HG03571 (cell line): ENCODE measurements around the gene WDR88.
"Not testable (repeated sequence)": the region's sequence is repeated elsewhere in the genome, so short reads cannot be mapped to it uniquely, and the experiment has no call there.

Experiments used
- ATAC-seq: cut with Tn5 transposase; IDR thresholded peaks from one replicate; pipeline ENCODE4 v1.9.1; 2021; ENCODE audit not compliant: unreplicated experiment

WDR88 gene

DNA sequence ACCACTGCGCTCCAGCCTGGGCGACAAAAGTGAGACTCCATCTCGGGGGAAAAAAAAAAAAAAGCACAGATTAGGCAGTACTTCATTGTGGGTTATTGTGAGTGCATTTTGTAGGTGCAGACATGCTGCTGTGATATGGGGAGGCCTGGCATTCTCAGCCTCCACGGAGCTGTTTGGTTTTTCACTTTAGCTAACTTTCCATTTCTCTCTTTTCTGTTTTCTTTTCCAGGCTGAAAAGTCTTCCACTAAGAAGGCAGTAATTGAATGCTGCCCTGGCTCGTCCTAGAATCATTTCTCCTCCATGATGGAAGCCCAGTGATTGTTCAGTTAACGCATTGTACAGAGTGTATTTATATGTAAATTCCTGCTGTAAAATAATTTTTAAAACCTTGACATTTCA lies 2.0 kb upstream of the WDR88 start:
- ATAC-seq, result no peak

DNA sequence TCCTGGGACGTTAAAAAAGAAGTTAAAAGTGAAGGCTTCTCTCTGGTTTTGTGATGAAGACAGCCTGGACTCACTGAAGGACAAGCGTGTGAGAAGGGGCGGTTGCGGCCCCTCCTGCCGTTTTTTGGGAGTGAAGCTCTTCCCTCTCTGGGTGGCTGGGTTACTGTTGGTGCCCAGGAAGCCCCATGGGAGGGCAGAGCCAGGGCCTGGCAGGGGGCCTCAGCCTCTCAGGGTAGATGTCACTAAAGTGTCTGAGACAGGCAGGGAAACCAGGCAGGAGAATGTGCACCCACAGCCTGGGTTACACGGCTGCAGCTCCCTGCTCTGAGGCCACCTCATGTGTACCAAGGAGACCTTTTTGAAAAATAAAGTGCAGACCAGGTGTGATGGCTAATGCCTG lies 1.5 kb upstream of the WDR88 start:
- ATAC-seq, result no peak

DNA sequence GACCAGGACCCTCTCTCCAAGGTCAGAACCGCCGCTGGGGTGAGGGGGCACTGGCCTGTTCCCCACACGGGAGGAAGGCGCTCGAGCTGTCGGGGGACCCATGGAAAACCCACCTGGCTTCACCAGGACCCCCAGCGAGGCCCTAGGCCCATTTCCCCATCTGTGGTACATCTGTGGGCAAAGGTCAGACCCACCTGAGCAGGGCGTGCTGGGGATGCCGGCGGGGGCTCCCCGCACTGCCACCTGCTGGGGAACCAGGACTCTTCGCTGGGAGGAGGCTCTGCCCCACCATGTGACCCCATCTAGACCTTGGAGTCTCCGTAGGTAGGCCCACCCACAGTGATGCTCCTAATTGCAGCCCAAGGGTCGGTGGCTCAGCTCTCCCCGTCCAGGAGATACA lies 511 bp downstream of the WDR88 start:
- ATAC-seq, result no peak

DNA sequence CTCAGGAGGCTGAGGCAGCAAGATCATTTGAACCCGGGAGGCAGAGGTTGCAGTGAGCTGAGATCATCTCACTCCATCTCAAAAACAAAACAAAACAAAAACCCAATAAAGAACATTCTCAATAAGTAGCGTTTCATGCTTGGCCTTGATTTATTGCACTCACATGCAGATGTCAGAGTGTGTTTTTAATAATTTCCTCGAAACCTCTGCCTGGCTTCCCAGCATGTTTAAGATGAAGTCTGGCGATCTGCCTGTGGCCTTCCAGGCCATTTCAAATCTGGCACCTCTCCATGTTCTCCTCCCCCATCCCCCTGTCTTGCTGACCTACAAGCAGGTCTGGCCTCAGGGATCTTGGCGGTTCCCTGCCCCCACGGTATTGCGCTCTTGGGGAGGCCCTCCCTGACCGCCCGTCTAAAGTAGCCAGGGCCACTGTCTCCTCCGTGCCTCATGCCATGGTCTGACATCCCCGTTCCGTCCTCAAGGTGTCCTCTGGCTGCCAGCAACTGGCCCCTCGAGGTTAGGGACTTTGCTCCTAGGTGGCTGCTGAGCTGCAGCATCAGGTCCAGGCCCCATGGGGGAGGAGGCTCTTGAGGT lies 1.6 kb downstream of the WDR88 start:
- no peak for ATAC-seq

DNA sequence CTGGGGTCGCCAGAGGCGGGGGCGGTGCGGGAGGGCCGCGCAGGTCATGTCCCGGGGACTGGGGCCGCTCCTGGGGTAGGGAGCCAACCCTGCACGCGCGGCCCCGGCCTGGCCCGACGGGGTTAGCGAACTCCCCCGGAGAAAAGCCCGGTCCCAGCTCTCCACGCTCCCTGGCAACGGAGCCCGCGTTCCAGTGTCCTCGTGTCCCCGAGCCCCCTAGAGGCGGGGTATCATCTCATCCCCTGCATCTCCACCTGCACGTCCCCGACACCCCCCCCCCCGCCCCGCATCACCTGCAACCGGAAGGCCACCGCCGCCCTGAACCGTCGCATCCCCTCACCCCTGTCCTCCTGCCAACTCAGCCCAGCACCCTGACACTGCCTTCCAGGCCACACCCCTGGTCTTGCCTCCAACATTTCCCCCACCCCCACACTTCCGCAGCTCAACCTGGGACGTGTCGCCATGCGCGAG lies 2.7 kb downstream of the WDR88 start:
- no peak for ATAC-seq

DNA sequence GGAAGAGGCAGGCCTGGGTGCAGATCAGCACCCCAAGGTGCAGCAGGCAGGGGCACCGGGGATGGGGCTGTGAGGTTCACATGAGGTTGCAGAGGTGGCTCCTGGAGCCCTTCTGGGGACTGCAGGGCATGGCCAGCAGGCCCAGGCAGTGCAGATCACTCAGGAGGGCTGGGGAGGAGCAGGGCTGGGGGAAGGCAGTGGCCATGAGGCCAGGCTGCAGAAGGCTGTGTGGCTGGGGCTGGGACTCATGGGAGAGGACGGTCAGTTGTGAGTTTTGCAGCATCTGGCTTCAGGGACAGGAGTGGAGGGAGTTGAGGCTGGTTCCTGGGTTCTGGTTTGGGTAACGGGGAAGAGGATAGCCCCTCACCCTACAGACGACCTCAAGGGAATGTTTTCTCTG lies 7.3 kb downstream of the WDR88 start:
- no peak for ATAC-seq

DNA sequence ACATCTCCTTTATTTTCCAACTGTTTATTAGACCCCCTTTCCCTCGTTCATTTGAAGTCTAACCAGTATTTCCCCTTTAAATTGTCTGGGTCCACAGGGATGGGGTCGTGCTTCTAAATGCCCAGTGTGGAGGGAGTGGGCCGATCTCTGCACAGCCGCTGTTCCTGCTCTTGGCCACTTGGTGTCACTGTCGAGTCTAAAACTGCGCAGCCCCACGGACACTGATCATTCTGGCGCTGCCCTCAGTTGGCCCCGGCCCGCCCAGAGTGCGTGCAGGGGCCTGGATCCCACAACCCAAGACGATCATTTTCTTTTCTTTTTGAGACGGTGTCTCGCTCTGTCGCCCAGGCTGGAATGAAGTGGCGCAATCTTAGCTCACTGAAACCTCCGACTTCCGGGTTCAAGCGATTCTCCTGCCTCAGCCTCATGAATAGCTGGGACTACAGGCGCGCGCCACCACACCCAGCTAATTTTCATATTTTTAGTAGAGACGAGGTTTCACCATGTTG lies 12.0 kb downstream of the WDR88 start:
- no peak for ATAC-seq

DNA sequence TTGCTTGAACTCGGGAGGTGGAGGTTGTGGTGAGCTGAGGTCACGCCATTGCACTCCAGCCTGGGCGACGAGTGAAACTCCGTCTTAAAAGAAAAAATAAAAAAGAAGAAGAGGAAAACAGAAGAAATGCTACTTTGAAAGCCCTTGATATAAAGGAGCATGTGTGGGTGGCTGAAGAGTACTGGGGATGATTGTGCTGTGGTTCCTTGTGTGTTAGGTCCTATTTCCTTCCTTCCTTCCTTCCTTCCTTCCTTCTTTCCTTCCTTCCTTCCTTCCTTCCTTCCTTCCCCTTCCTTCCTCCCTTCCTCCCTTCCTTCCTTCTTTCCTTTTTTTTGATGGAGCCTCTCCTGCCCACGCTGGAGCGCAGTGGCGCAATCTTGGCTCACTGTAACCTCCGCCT lies 14.3 kb downstream of the WDR88 start:
- no peak for ATAC-seq

DNA sequence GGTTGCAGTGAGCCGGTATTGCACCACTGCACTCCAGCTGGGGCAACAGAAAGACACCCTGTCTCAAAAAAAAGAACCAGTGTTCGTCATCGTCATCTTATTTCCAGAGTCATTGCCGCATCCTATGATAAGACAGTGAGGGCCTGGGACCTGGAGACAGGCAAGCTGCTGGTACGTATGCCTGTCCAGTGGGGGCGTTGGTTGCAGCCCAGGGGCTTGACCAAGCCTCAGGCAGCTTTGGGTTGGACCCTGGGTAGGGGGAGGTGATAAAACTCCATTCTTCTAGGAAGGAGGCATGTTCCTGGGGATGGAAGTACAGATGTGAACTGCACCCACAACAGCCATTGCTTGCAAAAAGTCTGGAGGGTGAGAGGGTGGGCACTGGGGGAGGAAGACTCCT lies 15.6 kb downstream of the WDR88 start:
- no peak for ATAC-seq

DNA sequence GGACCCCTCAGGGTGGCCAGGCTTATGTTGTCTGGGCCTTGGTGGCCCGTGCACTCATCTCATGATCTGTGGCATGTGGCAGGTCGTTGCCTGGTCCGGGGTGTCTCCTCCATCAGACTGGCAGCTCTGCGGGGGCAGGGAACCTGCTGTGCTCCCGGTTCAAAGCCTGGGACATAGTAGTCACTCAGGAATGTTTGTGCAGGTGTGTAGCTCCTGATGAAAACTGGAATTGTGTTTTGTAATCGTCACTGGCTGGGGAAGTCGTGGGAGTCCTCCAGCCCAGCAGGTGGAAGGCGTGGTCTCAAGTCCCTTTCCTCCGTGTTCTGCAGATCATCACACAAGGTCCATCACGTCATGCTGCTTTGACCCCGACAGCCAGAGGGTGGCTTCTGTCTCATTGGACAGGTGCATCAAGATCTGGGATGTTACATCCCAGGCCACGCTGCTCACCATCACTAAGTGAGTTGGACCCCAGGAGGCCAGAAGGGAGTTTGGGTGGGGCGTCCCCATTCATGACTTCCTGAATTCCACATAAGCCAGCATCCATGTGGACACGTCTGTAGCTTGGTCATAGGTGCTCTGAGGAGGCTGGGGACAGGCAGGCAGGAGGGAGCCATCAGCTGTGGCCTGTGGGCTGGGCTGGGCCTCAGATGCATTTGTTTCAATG lies 19.1 kb downstream of the WDR88 start:
- ATAC-seq, result no peak

DNA sequence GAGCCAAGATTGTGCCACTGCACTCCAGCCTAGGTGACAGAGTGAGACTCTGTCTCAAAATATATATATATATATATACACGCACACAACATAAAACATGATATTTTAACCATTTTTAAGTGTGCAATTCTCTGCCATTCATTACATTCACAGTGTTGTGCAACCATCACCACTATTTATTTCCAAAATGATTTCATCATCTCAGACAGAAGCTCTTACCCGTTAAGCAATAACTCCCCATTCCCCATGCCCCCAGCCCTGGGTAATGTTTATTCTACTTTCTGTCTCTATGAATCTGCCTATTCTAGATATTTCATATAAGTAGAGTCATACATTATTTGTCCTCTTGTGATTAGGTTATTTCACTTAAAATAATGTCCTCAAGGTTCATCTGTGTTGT lies 20.3 kb downstream of the WDR88 start:
- ATAC-seq, result no peak

DNA sequence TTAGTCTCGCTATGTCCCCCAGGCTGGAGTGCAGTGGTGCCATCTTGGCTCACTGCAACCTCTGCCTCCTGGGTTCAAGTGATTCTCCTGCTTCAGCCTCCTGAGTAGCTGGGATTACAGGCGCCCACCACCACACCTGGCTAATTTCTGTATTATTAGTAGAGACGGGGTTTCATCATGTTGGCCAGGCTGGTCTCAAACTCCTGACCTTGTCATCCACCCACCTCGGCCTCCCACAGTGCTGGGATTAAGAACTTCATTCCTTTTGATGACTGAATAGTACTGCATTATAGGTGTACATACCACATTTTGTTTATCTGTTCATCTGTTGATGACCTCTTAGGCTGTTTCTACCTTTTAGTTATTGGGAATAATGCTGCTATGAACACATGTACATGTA lies 20.7 kb downstream of the WDR88 start:
- not testable (repeated sequence) for ATAC-seq

DNA sequence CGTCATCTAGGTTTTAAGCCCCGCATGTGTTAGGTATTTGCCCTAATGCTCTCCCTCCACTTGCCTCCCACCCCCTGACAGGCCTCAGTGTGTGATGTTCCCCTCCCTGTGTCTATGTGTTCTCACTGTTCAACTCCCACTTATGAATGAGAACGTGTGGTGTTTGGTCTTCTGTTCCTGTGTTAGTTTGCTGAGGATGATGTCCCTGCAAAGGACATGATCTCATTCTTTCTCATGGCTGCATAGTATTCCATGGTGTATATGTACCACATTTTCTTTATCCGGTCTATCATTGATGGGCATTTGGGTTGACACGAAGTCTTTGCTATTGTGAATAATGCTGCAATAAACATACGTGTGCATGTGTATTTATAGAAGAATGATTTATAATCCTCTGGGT lies 22.4 kb downstream of the WDR88 start:
- not testable (repeated sequence) for ATAC-seq

DNA sequence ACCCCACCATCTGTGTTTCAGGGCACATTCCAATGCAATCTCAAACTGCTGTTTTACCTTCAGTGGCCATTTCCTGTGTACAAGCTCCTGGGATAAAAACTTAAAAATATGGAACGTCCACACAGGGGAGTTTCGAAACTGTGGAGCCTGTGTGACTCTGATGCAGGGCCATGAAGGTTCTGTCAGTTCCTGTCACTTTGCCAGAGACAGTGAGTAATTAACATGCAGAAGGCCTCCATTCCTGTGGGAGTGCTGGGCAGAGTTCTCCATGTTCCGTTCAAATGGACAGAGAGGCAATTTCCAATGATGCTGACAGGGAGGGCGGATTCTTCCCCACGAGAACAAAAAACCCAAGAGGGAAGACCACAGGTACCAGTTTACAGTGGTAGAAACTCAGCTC lies 24.4 kb downstream of the WDR88 start:
- ATAC-seq, result no peak

DNA sequence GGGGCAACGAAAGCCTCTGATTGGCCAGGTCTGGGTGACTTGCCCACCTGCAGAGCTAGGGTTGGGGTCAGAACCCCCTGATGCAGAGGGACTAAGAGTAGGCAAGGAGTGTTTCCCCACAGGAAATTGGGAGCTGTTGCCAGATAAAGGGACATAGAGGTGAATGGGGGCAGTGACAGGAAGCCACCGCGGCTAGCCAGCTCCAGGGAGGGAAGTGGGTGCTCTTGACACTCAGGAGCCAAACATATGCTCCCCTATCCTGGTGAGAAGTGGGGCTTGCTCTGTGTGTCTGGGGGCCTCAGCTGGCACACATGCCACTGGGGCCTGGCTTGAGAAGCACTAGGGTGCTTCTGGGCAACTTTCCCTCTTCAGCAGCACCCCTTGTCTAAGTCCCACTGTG lies 26.0 kb downstream of the WDR88 start:
- ATAC-seq, result no peak

DNA sequence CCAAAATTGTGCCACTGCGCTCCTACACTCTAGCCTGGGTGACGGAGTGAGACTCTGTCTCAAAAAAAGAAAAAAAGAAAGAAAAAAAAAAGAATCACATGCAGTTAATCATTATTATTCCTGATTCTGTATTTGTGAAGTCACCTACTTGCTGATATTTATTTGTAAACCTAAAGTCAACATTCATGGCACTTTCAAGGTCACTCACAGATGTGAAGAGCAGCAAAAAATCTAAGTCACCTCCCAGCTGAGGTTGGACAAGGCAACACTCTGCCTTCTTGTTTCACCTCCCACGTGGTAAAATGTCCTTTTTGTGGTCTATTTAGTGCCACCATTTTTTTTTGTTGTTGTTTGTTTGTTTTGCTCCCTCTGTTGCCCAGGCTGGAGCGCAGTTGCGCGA lies 26.5 kb downstream of the WDR88 start:
- ATAC-seq, result no peak

DNA sequence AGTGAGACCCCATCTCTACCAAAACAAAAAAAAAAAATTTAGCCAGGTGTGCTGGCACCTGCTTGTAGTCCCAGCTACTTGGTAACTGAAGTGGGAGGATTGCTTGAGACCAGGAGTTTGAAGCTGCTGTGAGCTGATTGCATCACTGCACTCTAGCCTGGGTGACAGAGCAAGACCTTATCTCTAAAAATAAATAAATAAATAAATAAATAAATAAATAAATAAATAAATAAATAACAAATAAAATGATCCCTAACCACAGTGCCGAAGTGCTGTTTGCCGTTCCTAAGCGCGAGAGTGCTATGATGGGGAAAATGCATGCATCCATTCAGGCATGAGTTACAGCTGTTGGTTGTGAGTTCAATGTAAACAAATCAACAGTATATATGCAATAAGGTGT lies 27.2 kb downstream of the WDR88 start:
- ATAC-seq, result no peak

DNA sequence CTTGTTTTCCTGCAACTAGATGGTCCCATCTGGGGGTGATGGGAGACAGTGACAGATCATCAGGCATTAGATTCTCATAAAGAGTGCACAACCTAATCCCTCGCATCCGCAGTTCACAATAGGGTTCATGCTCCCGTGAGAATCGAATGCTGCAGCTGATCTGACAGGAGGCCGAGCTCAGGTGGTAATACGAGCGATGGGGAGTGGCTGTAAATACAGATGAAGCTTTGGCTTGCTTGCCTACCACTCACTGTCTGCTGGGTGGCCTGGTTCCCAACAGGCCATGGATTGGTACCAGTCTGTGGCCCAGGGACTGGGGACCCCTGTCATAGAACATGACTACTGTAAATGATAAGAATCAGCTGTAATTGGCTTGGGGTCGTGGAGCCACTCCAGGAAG lies 28.0 kb downstream of the WDR88 start:
- no peak for ATAC-seq

DNA sequence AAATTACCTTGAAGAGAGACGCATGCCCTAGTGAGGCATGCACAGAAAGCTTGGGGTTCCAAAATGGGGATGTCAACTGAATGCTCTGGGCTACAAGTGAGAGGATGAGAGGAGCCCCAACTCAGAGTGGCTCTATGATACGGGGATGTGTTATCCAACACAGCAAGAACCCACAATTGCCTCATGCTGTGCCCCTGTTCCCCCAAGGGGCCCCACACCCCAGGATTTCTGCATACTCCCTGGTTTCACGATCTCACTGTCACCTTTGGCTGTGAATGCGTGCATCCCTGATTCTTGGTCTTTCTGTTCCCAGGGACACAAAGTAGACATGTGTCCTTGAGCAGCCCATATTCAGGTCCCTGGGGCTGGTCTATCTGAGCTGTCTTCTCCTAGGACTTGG lies 29.3 kb downstream of the WDR88 start:
- no peak for ATAC-seq

DNA sequence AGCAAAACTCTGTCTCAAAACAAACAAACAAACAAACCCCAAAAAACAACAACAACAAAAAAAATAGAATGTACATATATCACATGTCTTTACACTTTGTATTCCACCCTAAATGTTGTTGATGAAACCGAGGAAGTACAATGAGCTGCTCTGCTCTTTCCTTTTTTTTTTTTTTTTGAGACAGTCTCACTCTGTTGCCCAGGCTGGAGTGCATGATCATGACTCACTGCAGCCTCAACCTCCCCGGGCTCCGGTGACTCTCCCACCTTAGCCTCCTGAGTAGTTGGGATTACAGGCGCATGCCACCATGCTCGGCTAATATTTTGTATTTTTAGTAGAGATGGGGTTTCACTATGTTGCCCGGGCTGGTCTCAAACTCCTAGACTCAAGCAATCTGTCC lies 31.6 kb downstream of the WDR88 start:
- ATAC-seq, result no peak

DNA sequence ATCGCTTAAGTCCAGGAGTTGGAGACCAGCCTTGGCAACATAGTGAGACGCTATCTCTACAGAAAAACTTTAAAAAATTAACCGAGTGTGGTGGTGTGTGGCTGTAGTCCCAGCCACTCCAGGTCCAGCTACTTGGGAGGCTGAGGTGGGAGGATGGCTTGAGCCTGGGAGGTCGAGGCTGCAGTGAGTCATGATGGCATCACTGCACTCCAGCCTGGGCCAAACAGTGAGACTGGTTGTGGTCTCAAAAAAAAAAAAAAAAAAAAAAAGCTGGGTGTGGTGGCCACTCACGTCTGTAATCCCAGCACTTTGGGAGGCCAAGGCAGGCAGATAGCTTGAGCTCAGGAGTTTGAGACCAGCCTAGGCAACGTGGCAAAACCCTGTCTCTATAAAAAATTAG lies 34.1 kb downstream of the WDR88 start:
- ATAC-seq, result not testable (repeated sequence)

DNA sequence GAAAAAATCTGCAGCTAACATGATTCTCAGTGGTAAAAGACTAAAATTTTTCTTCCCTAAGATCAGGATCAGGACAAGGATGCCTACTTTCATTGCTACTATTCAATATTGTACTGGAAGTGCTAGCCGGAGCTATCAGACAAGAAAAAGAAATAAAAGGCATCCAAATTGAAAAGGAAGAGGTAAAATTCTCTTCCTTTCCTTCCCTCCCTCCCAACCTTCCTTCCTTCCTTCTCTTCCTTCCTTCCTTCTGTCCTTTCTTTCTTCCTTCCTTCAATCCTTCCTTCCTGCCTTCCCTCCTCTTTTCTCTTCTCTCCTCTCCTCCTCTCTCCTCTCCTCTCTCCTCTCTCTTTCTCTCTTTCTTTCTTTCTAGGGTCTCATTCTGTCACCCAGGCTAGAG lies 35.5 kb downstream of the WDR88 start:
- no peak for ATAC-seq

DNA sequence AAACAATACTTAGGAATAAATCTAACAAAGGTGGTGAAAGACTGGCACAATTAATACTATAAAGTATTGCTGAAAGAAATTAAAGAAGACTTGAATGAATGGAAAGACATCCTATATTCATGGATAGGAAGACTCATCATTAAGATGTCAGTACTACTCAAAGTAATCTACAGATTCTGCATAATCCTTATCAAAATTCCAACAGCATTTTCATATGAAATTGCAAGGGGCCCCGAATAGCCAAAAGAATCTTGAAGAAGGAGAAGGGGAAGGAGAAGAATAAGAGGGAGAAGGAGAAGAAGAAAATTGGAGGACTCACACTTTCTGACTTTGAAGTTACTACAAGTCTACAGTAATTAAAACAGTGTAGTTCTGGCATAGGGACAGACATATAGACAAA lies 36.6 kb downstream of the WDR88 start:
- ATAC-seq, result no peak
